H1 (cell line): Measurements from ENCODE around the gene IMP3. TPM values are rescaled to one million over a fixed set of nuclear protein-coding genes. Genes with fewer than 3 reads are reported as not detected.
A peak's percentile ranks its signal among the peaks of the same experiment; 100 is the strongest.

Experiments
- CTCF ChIA-PET: fragments of 300-600 bp; sonication (Branson Sonifier 250); formaldehyde crosslinking; loops from one replicate; lab custom pipeline; 2021; ENCODE audit not compliant: partially characterized antibody; lab: Charles Lee
- POLR2A ChIA-PET: fragments of 300-600 bp; sonication (Branson Sonifier 250); formaldehyde crosslinking; loops from one replicate; lab custom pipeline; 2021; ENCODE audit warnings: inconsistent platforms; ENCODE audit not compliant: partially characterized antibody; lab: Charles Lee
- DNase-seq, 2 experiments: peaks; one replicate each; pipeline versions ENCODE4 v3.0.0 to v3.0.0-alpha.2; 2010 to 2022; ENCODE audit warnings: low spot score in 2 of 2, low read depth in 1 of 2, mixed read lengths in 1 of 2
- FAIRE-seq: peaks from 2 replicates; lab custom pipeline; 2011; peaks lifted over from hg19 to GRCh38; lab: Jason Lieb, UNC
- H2AFZ ChIP-seq: 2 replicates; pipeline ENCODE4 v1.8.1; 2012; ENCODE audit warnings: low read length, inconsistent platforms
- H2AK5ac ChIP-seq: 2 replicates; pipeline ENCODE4 v1.6.1; 2013; ENCODE audit warnings: low read depth, low read length
- H2BK120ac ChIP-seq: replicated peaks from 2 replicates; pipeline ENCODE3; 2013; ENCODE audit warnings: low read depth, low read length, inconsistent platforms
- H2BK12ac ChIP-seq: 2 replicates; pipeline ENCODE4 v1.6.1; 2013; ENCODE audit warnings: low read depth, low read length
- H2BK15ac ChIP-seq: 2 replicates; pipeline ENCODE4 v1.6.1; 2013; ENCODE audit warnings: low read length
- H2BK20ac ChIP-seq: 2 replicates; pipeline ENCODE4 v1.6.1; 2013; ENCODE audit warnings: low read length
- H2BK5ac ChIP-seq: 2 replicates; pipeline ENCODE4 v1.6.1; 2013; ENCODE audit warnings: low read depth, low read length
- H3K14ac ChIP-seq: 2 replicates; pipeline ENCODE4 v1.6.1; 2013; ENCODE audit warnings: inconsistent platforms; ENCODE audit not compliant: insufficient read length
- H3K18ac ChIP-seq: 2 replicates; pipeline ENCODE4 v1.6.1; 2013; ENCODE audit warnings: low read length; ENCODE audit errors: extremely low read depth
- H3K23ac ChIP-seq: 2 replicates; pipeline ENCODE4 v1.6.1; 2013; ENCODE audit warnings: inconsistent platforms; ENCODE audit not compliant: insufficient read length
- H3K23me2 ChIP-seq: 2 replicates; pipeline ENCODE4 v1.6.1; 2013; ENCODE audit warnings: low read depth, low read length
- H3K27ac ChIP-seq: 2 replicates; pipeline ENCODE4 v1.6.1; 2011; ENCODE audit warnings: low read depth, low read length, inconsistent platforms
- H3K27me3 ChIP-seq, 4 experiments: replicated peaks in 1 of 4; 1 replicate in 1 of 4; 2 replicates in 3 of 4; pipeline versions ENCODE4 v1.6.1 to v1.8.1; 2011 to 2013; ENCODE audit warnings: low read length in 3 of 4, mild to moderate bottlenecking in 3 of 4, inconsistent platforms in 2 of 4, mixed read lengths in 2 of 4, moderate library complexity in 1 of 4; ENCODE audit not compliant: control insufficient read depth in 3 of 4, insufficient read depth in 3 of 4; ENCODE audit errors: extremely low read depth in 1 of 4
- H3K36me3 ChIP-seq, 4 experiments: 2 replicates each; pipeline versions ENCODE4 v1.6.1 to v1.8.1; 2011 to 2013; ENCODE audit warnings: mild to moderate bottlenecking in 4 of 4, low read length in 3 of 4, moderate library complexity in 2 of 4, control low read depth in 1 of 4, inconsistent platforms in 1 of 4; ENCODE audit not compliant: insufficient read depth in 4 of 4, control insufficient read depth in 2 of 4
- H3K4ac ChIP-seq: replicated peaks from 2 replicates; pipeline ENCODE3; 2013; ENCODE audit warnings: low read length, low read depth, mixed read lengths, inconsistent platforms; ENCODE audit not compliant: insufficient read length
- H3K4me1 ChIP-seq, 4 experiments: replicated peaks in 1 of 4; 1 replicate in 1 of 4; 2 replicates in 3 of 4; pipeline versions ENCODE4 v1.6.1 to v1.8.1; 2011 to 2013; ENCODE audit warnings: low read length in 3 of 4, inconsistent platforms in 2 of 4, mixed read lengths in 1 of 4; ENCODE audit not compliant: insufficient read depth in 4 of 4, control insufficient read depth in 3 of 4
- H3K4me2 ChIP-seq, 2 experiments: 2 replicates each; pipeline versions ENCODE4 v1.6.1 to v1.8.1; 2011 to 2013; ENCODE audit warnings: low read depth in 2 of 2, low read length in 2 of 2, control low read depth in 1 of 2, inconsistent platforms in 1 of 2, mild to moderate bottlenecking in 1 of 2; ENCODE audit not compliant: insufficient read depth in 1 of 2
- H3K4me3 ChIP-seq, 4 experiments: fragments of 200-600, 300-600 bp in 1 of 4; sonication (generic), shearing (Covaris generic), sonication (Bioruptor Twin) in 1 of 4; 2 replicates each; pipeline versions ENCODE4 v1.5.1 to v1.8.1; 2011 to 2016; ENCODE audit warnings: low read length in 4 of 4, low read depth in 3 of 4, control low read depth in 2 of 4, inconsistent platforms in 2 of 4, mild to moderate bottlenecking in 2 of 4, mixed read lengths in 1 of 4, moderate library complexity in 1 of 4; ENCODE audit not compliant: insufficient read depth in 2 of 4; ENCODE audit errors: extremely low read depth in 1 of 4
- H3K56ac ChIP-seq: replicated peaks from 2 replicates; pipeline ENCODE3; 2013; ENCODE audit warnings: low read depth, mild to moderate bottlenecking, mixed read lengths, low read length, inconsistent platforms; ENCODE audit not compliant: insufficient read length
- H3K79me1 ChIP-seq: 2 replicates; pipeline ENCODE4 v1.6.1; 2013; ENCODE audit warnings: low read depth, low read length, control low read depth
- H3K79me2 ChIP-seq, 2 experiments: 2 replicates each; pipeline versions ENCODE4 v1.6.1 to v1.8.1; 2012 to 2013; ENCODE audit warnings: low read length in 2 of 2, mild to moderate bottlenecking in 2 of 2, inconsistent platforms in 1 of 2; ENCODE audit not compliant: insufficient read depth in 2 of 2, control insufficient read depth in 1 of 2
- H3K9ac ChIP-seq, 4 experiments: replicated peaks in 1 of 4; 1 replicate in 1 of 4; 2 replicates in 3 of 4; pipeline versions ENCODE4 v1.6.1 to v1.8.1; 2011 to 2013; ENCODE audit warnings: low read depth in 3 of 4, low read length in 3 of 4, control low read depth in 2 of 4, mild to moderate bottlenecking in 2 of 4, moderate library complexity in 2 of 4, inconsistent platforms in 1 of 4; ENCODE audit errors: extremely low read depth in 1 of 4
- H3K9me3 ChIP-seq, 2 experiments: 2 replicates each; pipeline versions ENCODE4 v1.6.1 to v1.8.1; 2012 to 2013; ENCODE audit warnings: mild to moderate bottlenecking in 2 of 2, moderate library complexity in 2 of 2, control low read depth in 1 of 2, inconsistent platforms in 1 of 2, low read depth in 1 of 2, low read length in 1 of 2, mixed read lengths in 1 of 2; ENCODE audit not compliant: insufficient read depth in 2 of 2
- H4K20me1 ChIP-seq, 2 experiments: replicated peaks in 1 of 2; 2 replicates each; pipeline versions ENCODE3 to v1.8.1; 2011 to 2013; ENCODE audit warnings: inconsistent platforms in 2 of 2, low read length in 2 of 2, mild to moderate bottlenecking in 1 of 2; ENCODE audit not compliant: insufficient read depth in 2 of 2, control insufficient read depth in 1 of 2
- H4K5ac ChIP-seq: 2 replicates; pipeline ENCODE4 v1.6.1; 2013; ENCODE audit warnings: low read length, low read depth, mixed read lengths, inconsistent platforms; ENCODE audit not compliant: insufficient read length
- H4K8ac ChIP-seq: 2 replicates; pipeline ENCODE4 v1.8.0; 2013; ENCODE audit warnings: mild to moderate bottlenecking, moderate library complexity, low read length, inconsistent platforms; ENCODE audit not compliant: insufficient read depth; ENCODE audit errors: extremely low read depth
- H4K91ac ChIP-seq: replicated peaks from 2 replicates; pipeline ENCODE3; 2013; ENCODE audit warnings: low read length, mixed read lengths, inconsistent platforms; ENCODE audit not compliant: insufficient read length
- ASH2L ChIP-seq: fragments of 200-600, 300-600 bp; sonication (generic); IDR thresholded peaks from one replicate; pipeline ENCODE4 v1.7.1; 2017; ENCODE audit warnings: low read length
- BCL11A ChIP-seq, 2 experiments: IDR thresholded peaks; one replicate each; pipeline ENCODE4 v1.6.1; 2011; ENCODE audit warnings: low read depth in 2 of 2, low read length in 2 of 2, mild to moderate bottlenecking in 2 of 2
- JUN ChIP-seq: IDR thresholded peaks from 2 replicates; pipeline ENCODE4 v1.6.1; 2011; ENCODE audit warnings: low read depth, mild to moderate bottlenecking, improper control_type of control experiment, low read length
- JUND ChIP-seq: IDR thresholded peaks from 2 replicates; pipeline ENCODE4 v1.6.1; 2011; ENCODE audit warnings: mild to moderate bottlenecking, improper control_type of control experiment, low read length
- NRF1 ChIP-seq: IDR thresholded peaks from 2 replicates; pipeline ENCODE4 v1.6.1; 2011; ENCODE audit warnings: mild to moderate bottlenecking, low read depth, low read length, improper control_type of control experiment
- POLR2AphosphoS5 ChIP-seq: IDR thresholded peaks from 2 replicates; pipeline ENCODE4 v1.6.1; 2011; ENCODE audit warnings: low read depth, low read length
- RAD21 ChIP-seq, 2 experiments: IDR thresholded peaks in 1 of 2; conservative IDR thresholded peaks in 1 of 2; 2 replicates each; pipeline ENCODE4 v1.6.1; 2011; ENCODE audit warnings: low read depth in 2 of 2, low read length in 2 of 2, improper control_type of control experiment in 1 of 2, inconsistent platforms in 1 of 2, mild to moderate bottlenecking in 1 of 2, moderate library complexity in 1 of 2
- SIRT6 ChIP-seq: IDR thresholded peaks from one replicate; pipeline ENCODE4 v1.7.1; 2012; ENCODE audit warnings: low read length, inconsistent platforms
- SP2 ChIP-seq: IDR thresholded peaks from 2 replicates; pipeline ENCODE4 v1.6.1; 2012; ENCODE audit warnings: mild to moderate bottlenecking, low read length, inconsistent platforms
- SUZ12 ChIP-seq: fragments of 200-600 bp; sonication (generic); IDR thresholded peaks from 2 replicates; pipeline ENCODE4 v1.6.1; 2012; ENCODE audit warnings: mild to moderate bottlenecking, inconsistent platforms, low read length, moderate library complexity, mixed read lengths
- YY1 ChIP-seq: IDR thresholded peaks from 2 replicates; pipeline ENCODE4 v1.6.1; 2011; ENCODE audit warnings: low read depth, mild to moderate bottlenecking, low read length
- WGBS, 2 experiments: shearing (Covaris generic) in 1 of 2; methylation state at CpG; one replicate each; pipeline versions ENCODE4 v1.1.6 to v1.1.7; 2013 to 2015; ENCODE audit warnings: low lambda C conversion rate in 2 of 2, mixed read lengths in 2 of 2, inconsistent platforms in 1 of 2, low coverage in 1 of 2, missing lambda C conversion rate in 1 of 2; ENCODE audit not compliant: insufficient replicate concordance in 2 of 2, insufficient coverage in 1 of 2, insufficient read length in 1 of 2; ENCODE audit errors: extremely low coverage in 1 of 2, missing lambda C conversion rate in 1 of 2; 5-methylcytosine and 5-hydroxymethylcytosine counted together
- polyA plus RNA-seq, 7 experiments: library from polyadenylated mRNA; depleted of rRNA in 3 of 7; stranded (reverse) in 5 of 7; unstranded in 2 of 7; fragments of >200 nt in 5 of 7; fragments of 200-250 nt in 2 of 7; gene quantifications; 1 replicate in 5 of 7; 2 replicates in 1 of 7; 4 replicates in 1 of 7; pipeline versions ENCODE4 v1.2.1 to v1.2.3, GENCODE V29; 2011 to 2013; ENCODE audit warnings: missing spikeins in 2 of 7, mixed read lengths in 2 of 7
- total RNA-seq: library from RNA; stranded (reverse); fragmentation: NEBNext Ultra II Directional; extraction: Animal tissue kit (Norgen Biotek cat#: 25700); gene quantifications from 2 replicates; pipeline ENCODE4 v1.2.1, GENCODE V29; 2021

Gene IMP3
- total and polyA plus RNA-seq, 2 of the 8 experiments (the other 6 are each of a cell fraction or from before 2014, with no cell fraction given) = 114 to 273 TPM

GRCh38 chr15:75672646-75673425, 32.8 kb upstream of the IMP3 start:
- POLR2A ChIA-PET = interaction anchor here (1.1 to 2.7 kb wide), 6 partner anchors 9 to 33 kb away, joined by 3 to 10 read pairs (median 6); partner anchors contain the start of genes IMP3 and SNX33
- TF ChIP-seq YY1 = no peak
- no peak for TF ChIP-seq SP2
- no peak for TF ChIP-seq RAD21 (IDR thresholded peaks at IDR 0.05 in 1 of 2, conservative IDR thresholded peaks at IDR 0.05 in 1 of 2; ENCODE audit: low read depth in 2 of 2, low read length in 2 of 2)
- TF ChIP-seq SUZ12 = no peak
- TF ChIP-seq ASH2L = no peak
- TF ChIP-seq POLR2AphosphoS5 = no peak
- TF ChIP-seq NRF1 = no peak
- no peak for TF ChIP-seq SIRT6
- TF ChIP-seq BCL11A (IDR thresholded peaks at IDR 0.05; ENCODE audit: low read depth in 2 of 2, low read length in 2 of 2) = no peak
- TF ChIP-seq JUND = no peak
- TF ChIP-seq JUN = no peak

More at GRCh38 chr15:75672646-75673425, 32.8 kb upstream of the IMP3 start:
- peak overlapping the region; percentile 51; the same call in 1 of the 2 replicates for H2BK12ac ChIP-seq
- no peak overlapping the region for H4K5ac ChIP-seq
- no peak overlapping the region for H2BK5ac ChIP-seq
- H3K79me2 ChIP-seq = no peaks in the 10 kb centered on the region
- H3K79me1 ChIP-seq = no peaks in the 10 kb centered on the region
- H4K20me1 ChIP-seq = no peaks in the 10 kb centered on the region
- H2BK20ac ChIP-seq = no peak overlapping the region
- H3K36me3 ChIP-seq = no peaks in the 10 kb centered on the region
- no peak overlapping the region for H3K9ac ChIP-seq
- 85% methylated on average over 14 of the region's 14 CpGs; no CpG with 5 or more reads in 1 of the 2 experiments for WGBS, 2 experiments
- no peak overlapping the region for H3K23ac ChIP-seq
- no peak overlapping the region for H3K27ac ChIP-seq
- CTCF ChIA-PET = interaction anchor here (0.9 to 7.4 kb wide), 9 partner anchors 10 to 130 kb away, joined by 3 to 60 read pairs (median 4); partner anchors contain the start of genes IMP3 and SNX33
- no peak overlapping the region for H2AFZ ChIP-seq
- no peak overlapping the region for H3K4me3 ChIP-seq
- H3K9me3 ChIP-seq = no peaks in the 10 kb centered on the region
- no peak overlapping the region for H2AK5ac ChIP-seq
- 0 out of 4 replicates have a peak overlapping the region, but pooled peaks of 1 of the 2 experiments have one; percentile 21 for H3K4me2 ChIP-seq
- FAIRE-seq (peak; percentile 50), DNase-seq (no peak)
- no peaks in the 10 kb centered on the region for H3K23me2 ChIP-seq
- H3K27me3 ChIP-seq = no peaks in the 10 kb centered on the region
- H2BK15ac ChIP-seq = no peak overlapping the region
- no peak overlapping the region for H4K91ac ChIP-seq
- H4K8ac ChIP-seq = no peak overlapping the region; the same call in 1 of the 2 replicates
- H3K56ac ChIP-seq = no peak overlapping the region
- H3K4ac ChIP-seq = no peak overlapping the region
- no peak overlapping the region for H3K14ac ChIP-seq
- no peak overlapping the region for H3K18ac ChIP-seq
- H2BK120ac ChIP-seq = no peak overlapping the region
- H3K4me1 ChIP-seq = peaks cover 7 to 14% (median 9%) of the 10 kb centered on the region in 4 experiments
